NCI-H526 treated with DMSO at 0.1 percent for 48 hours (cell line): ENCODE results near the gene CACNA2D1.
"Not testable (repeated sequence)": the region's sequence is repeated elsewhere in the genome, so short reads cannot be mapped to it uniquely, and the experiment has no call there.

Experiments used
- DNase-seq: peaks from one replicate; lab custom pipeline; 2025; lab: John Stamatoyannopoulos, UW

Gene CACNA2D1

GRCh38 chr7:82393076-82393839 is 50.3 kb downstream of the CACNA2D1 start:
- DNase-seq, result no peak

- DNase-seq, result no peak
These were observed 52.6 kb downstream of the CACNA2D1 start for GRCh38 chr7:82390936-82391335.

- DNase-seq, result no peak
These were observed 53.7 kb downstream of the CACNA2D1 start for GRCh38 chr7:82389876-82390275.

- DNase-seq, result no peak
These were observed 55.4 kb downstream of the CACNA2D1 start for GRCh38 chr7:82388138-82388537.

GRCh38 chr7:82386571-82386970 is 57.0 kb downstream of the CACNA2D1 start:
- DNase-seq, result not testable (repeated sequence)

- no peak for DNase-seq
These were observed 58.8 kb downstream of the CACNA2D1 start for GRCh38 chr7:82384779-82385178.

GRCh38 chr7:82384051-82384464 is 59.5 kb downstream of the CACNA2D1 start:
- DNase-seq, result no peak

- no peak for DNase-seq
These were observed 61.3 kb downstream of the CACNA2D1 start for GRCh38 chr7:82382276-82382675.

GRCh38 chr7:82376739-82377138 is 66.8 kb downstream of the CACNA2D1 start:
- no peak for DNase-seq

- no peak for DNase-seq
These were observed 67.9 kb downstream of the CACNA2D1 start for GRCh38 chr7:82375713-82376112.

GRCh38 chr7:82375129-82375528 is 68.4 kb downstream of the CACNA2D1 start:
- no peak for DNase-seq

GRCh38 chr7:82373926-82374635 is 69.5 kb downstream of the CACNA2D1 start:
- DNase-seq, result no peak

GRCh38 chr7:82364671-82365070 is 78.9 kb downstream of the CACNA2D1 start:
- DNase-seq, result no peak

GRCh38 chr7:82364048-82364447 is 79.5 kb downstream of the CACNA2D1 start:
- no peak for DNase-seq

- no peak for DNase-seq
These were observed 81.4 kb downstream of the CACNA2D1 start for GRCh38 chr7:82362129-82362706.

GRCh38 chr7:82360591-82361368 is 82.8 kb downstream of the CACNA2D1 start:
- DNase-seq, result peak; percentile 29

GRCh38 chr7:82359426-82359825 is 84.2 kb downstream of the CACNA2D1 start:
- DNase-seq, result no peak

- no peak for DNase-seq
These were observed 84.7 kb downstream of the CACNA2D1 start for GRCh38 chr7:82358923-82359322.

- no peak for DNase-seq
These were observed 85.5 kb downstream of the CACNA2D1 start for GRCh38 chr7:82358009-82358578.

GRCh38 chr7:82348251-82348650 is 95.3 kb downstream of the CACNA2D1 start:
- DNase-seq, result no peak

- no peak for DNase-seq
These were observed 95.8 kb downstream of the CACNA2D1 start for GRCh38 chr7:82347808-82348207.

- DNase-seq, result no peak
These were observed 97.7 kb downstream of the CACNA2D1 start for GRCh38 chr7:82345886-82346285.
